HepG2 (cell line): Measurements from ENCODE around the gene METAP1. TPM values are rescaled to one million over a fixed set of nuclear protein-coding genes. Genes with fewer than 3 reads are reported as not detected.
A peak's percentile ranks its signal among the peaks of the same experiment; 100 is the strongest.

Source experiments
- ATAC-seq: fragments of 200-7000 bp; cut with Tn5 transposase; 3 replicates; pipeline ENCODE4 v1.9.1; 2020; ENCODE audit warnings: mild to moderate bottlenecking, moderate library complexity
- BruUV-seq: library from RNA; stranded (reverse); fragments of 400-500 nt; replicated peaks from 2 replicates; lab custom pipeline; 2021; lab: Mats Ljungman, UMichigan
- CTCF ChIA-PET: fragments of 300-600 bp; formaldehyde crosslinking; extraction: SDS; loops from one replicate; lab custom pipeline; 2021; ENCODE audit warnings: low total read pairs, inconsistent platforms, low intra/inter-chr PET ratio; lab: Yijun Ruan, JAX
- POLR2A ChIA-PET: fragments of 350-600 bp; sonication (Branson Sonifier 250); formaldehyde crosslinking; loops from one replicate; lab custom pipeline; 2020; ENCODE audit warnings: antibody characterized with exemption, inconsistent platforms; lab: Yijun Ruan, JAX
- DNase-seq: peaks from one replicate; pipeline ENCODE4 v3.0.0-alpha.2; 2015; ENCODE audit warnings: low spot score
- FAIRE-seq: peaks from 3 replicates; lab custom pipeline; 2011; peaks lifted over from hg19 to GRCh38; lab: Jason Lieb, UNC
- H2AFZ ChIP-seq: one replicate; pipeline ENCODE4 v1.6.1; 2011; ENCODE audit warnings: low read length, inconsistent platforms
- H3K27ac ChIP-seq: fragments of 300-600 bp; 3 replicates; pipeline ENCODE4 v1.8.0; 2011; ENCODE audit warnings: mixed run types, mild to moderate bottlenecking, mixed read lengths, low read length, inconsistent platforms; ENCODE audit not compliant: insufficient read depth; ENCODE audit errors: extremely low read length
- H3K27me3 ChIP-seq, 2 experiments: fragments of 200-600 bp in 1 of 2; 2 replicates in 1 of 2; 3 replicates in 1 of 2; pipeline versions ENCODE4 v1.6.0 to v1.8.0; 2011; ENCODE audit warnings: low read length in 2 of 2, mild to moderate bottlenecking in 2 of 2, moderate library complexity in 2 of 2, inconsistent platforms in 1 of 2; ENCODE audit not compliant: insufficient read depth in 2 of 2, control insufficient read depth in 1 of 2
- H3K36me3 ChIP-seq, 2 experiments: fragments of 200-600 bp in 1 of 2; replicated peaks in 1 of 2; 2 replicates in 1 of 2; 3 replicates in 1 of 2; pipeline versions ENCODE4 v1.5.1 to v1.8.0; 2011; ENCODE audit warnings: low read length in 2 of 2, inconsistent platforms in 1 of 2; ENCODE audit not compliant: insufficient read depth in 2 of 2, control insufficient read depth in 1 of 2
- H3K4me1 ChIP-seq: 2 replicates; pipeline ENCODE4 v1.5.1; 2012; ENCODE audit warnings: low read length, inconsistent platforms; ENCODE audit not compliant: insufficient read depth
- H3K4me2 ChIP-seq: 2 replicates; pipeline ENCODE4 v1.6.0; 2011; ENCODE audit warnings: low read depth, low read length, inconsistent platforms
- H3K4me3 ChIP-seq, 3 experiments: fragments of 200-600 bp in 1 of 3; sonication (generic), shearing (Covaris generic) in 1 of 3; replicated peaks in 1 of 3; 2 replicates each; pipeline ENCODE4 v1.5.1; 2011 to 2016; ENCODE audit warnings: low read length in 3 of 3, inconsistent platforms in 2 of 3, low read depth in 2 of 3, mild to moderate bottlenecking in 2 of 3, control low read depth in 1 of 3, mixed read lengths in 1 of 3; ENCODE audit not compliant: insufficient read depth in 1 of 3
- H3K79me2 ChIP-seq: one replicate; pipeline ENCODE4 v1.6.1; 2011; ENCODE audit warnings: low read length, inconsistent platforms; ENCODE audit not compliant: insufficient read depth
- H3K9ac ChIP-seq: 2 replicates; pipeline ENCODE4 v1.6.0; 2011; ENCODE audit warnings: mild to moderate bottlenecking, low read depth, low read length, inconsistent platforms; ENCODE audit not compliant: insufficient read depth
- H3K9me3 ChIP-seq: 2 replicates; pipeline ENCODE4 v1.5.1; 2012; ENCODE audit warnings: mild to moderate bottlenecking, low read length
- H4K20me1 ChIP-seq: 2 replicates; pipeline ENCODE4 v1.6.0; 2011; ENCODE audit warnings: inconsistent platforms, mild to moderate bottlenecking, low read length, moderate library complexity; ENCODE audit not compliant: insufficient read depth
- ATF2 ChIP-seq: sonication (generic); formaldehyde crosslinking; IDR thresholded peaks from 2 replicates; pipeline ENCODE4 v1.4.0; 2020; ENCODE audit warnings: missing genetic modification reagents
- ATF7-NPFF ChIP-seq: sonication (generic); formaldehyde crosslinking; IDR thresholded peaks from 2 replicates; pipeline ENCODE4 v1.8.1; 2023; ENCODE audit warnings: mild to moderate bottlenecking, low read depth, missing genetic modification reagents, moderate library complexity
- BHLHE40 ChIP-seq: IDR thresholded peaks from 2 replicates; pipeline ENCODE4 v1.6.1; 2011; ENCODE audit warnings: low read length, improper control_type of control experiment
- EED ChIP-seq: sonication (generic); formaldehyde crosslinking; IDR thresholded peaks from 2 replicates; pipeline ENCODE4 v1.5.0; 2020; ENCODE audit warnings: mild to moderate bottlenecking, missing genetic modification reagents
- ERF ChIP-seq: IDR thresholded peaks from 2 replicates; pipeline ENCODE4 v1.6.1; 2018; ENCODE audit warnings: missing biosample characterization, missing genetic modification reagents
- KDM3A ChIP-seq: IDR thresholded peaks from 2 replicates; pipeline ENCODE4 v1.6.1; 2018; ENCODE audit warnings: low read depth, missing compliant biosample characterization
- MAZ ChIP-seq, 2 experiments: sonication (generic) in 1 of 2; formaldehyde crosslinking in 1 of 2; IDR thresholded peaks; 2 replicates each; pipeline versions ENCODE4 v1.5.0 to v1.6.1; 2012 to 2020; ENCODE audit warnings: low read depth in 2 of 2, mild to moderate bottlenecking in 2 of 2, borderline replicate concordance in 1 of 2, improper control_type of control experiment in 1 of 2, low read length in 1 of 2, missing genetic modification reagents in 1 of 2, moderate library complexity in 1 of 2
- MXD1 ChIP-seq: sonication (generic); formaldehyde crosslinking; IDR thresholded peaks from 2 replicates; pipeline ENCODE4 v1.4.0; 2020; ENCODE audit warnings: mild to moderate bottlenecking, missing genetic modification reagents
- USF2 ChIP-seq, 2 experiments: sonication (generic) in 1 of 2; formaldehyde crosslinking in 1 of 2; IDR thresholded peaks; 2 replicates each; pipeline versions ENCODE4 v1.5.1 to v1.6.1; 2011 to 2020; ENCODE audit warnings: borderline replicate concordance in 1 of 2, low read depth in 1 of 2, low read length in 1 of 2, mild to moderate bottlenecking in 1 of 2, missing genetic modification reagents in 1 of 2, moderate library complexity in 1 of 2
- ZNF180 ChIP-seq: sonication (generic); formaldehyde crosslinking; IDR thresholded peaks from 2 replicates; pipeline ENCODE4 v1.4.0; 2020; ENCODE audit warnings: low read depth, missing genetic modification reagents, borderline replicate concordance
- ZNF207 ChIP-seq: fragments of 450-650 bp; IDR thresholded peaks from 2 replicates; pipeline ENCODE4 v1.6.1; 2016; ENCODE audit warnings: antibody characterized with exemption, borderline replicate concordance
- ZNF33B ChIP-seq: sonication (generic); formaldehyde crosslinking; IDR thresholded peaks from 2 replicates; pipeline ENCODE4 v1.5.1; 2020; ENCODE audit warnings: mild to moderate bottlenecking, missing genetic modification reagents
- ZNF577 ChIP-seq: sonication (generic); formaldehyde crosslinking; IDR thresholded peaks from 2 replicates; pipeline ENCODE4 v1.4.0; 2020; ENCODE audit warnings: mild to moderate bottlenecking, low read depth, missing genetic modification reagents, borderline replicate concordance
- ZNF614 ChIP-seq: IDR thresholded peaks from 2 replicates; pipeline ENCODE4 v1.6.1; 2018; ENCODE audit warnings: missing biosample characterization, missing genetic modification reagents, inconsistent platforms, borderline replicate concordance
- ZNF670 ChIP-seq: sonication (generic); formaldehyde crosslinking; IDR thresholded peaks from 2 replicates; pipeline ENCODE4 v1.8.0; 2022; ENCODE audit warnings: mild to moderate bottlenecking, missing genetic modification reagents, borderline replicate concordance
- ZNF768 ChIP-seq: sonication (generic); formaldehyde crosslinking; IDR thresholded peaks from 2 replicates; pipeline ENCODE4 v1.4.0; 2020; ENCODE audit warnings: missing genetic modification reagents
- ZSCAN31 ChIP-seq: sonication (generic); formaldehyde crosslinking; IDR thresholded peaks from 2 replicates; pipeline ENCODE4 v1.5.0; 2020; ENCODE audit warnings: low read depth, mild to moderate bottlenecking, missing genetic modification reagents
- WGBS: methylation state at CpG from one replicate; pipeline ENCODE4 v1.1.6; 2017; ENCODE audit warnings: low lambda C conversion rate; 5-methylcytosine and 5-hydroxymethylcytosine counted together
- in situ Hi-C: cut with HindIII; loops from 2 replicates; pipeline ENCODE4 v1.10.0; 2017; ENCODE audit warnings: low pct_unique_long_range_greater_than_20kb; ENCODE audit not compliant: extremely low pct_ligation_motif_present
- intact Hi-C: fragments of 100-400 bp; cut with micrococcal nuclease; formaldehyde crosslinking; loops from one replicate; pipeline ENCODE4 v1.10.0; 2022; ENCODE audit not compliant: unreplicated experiment
- polyA plus RNA-seq, 8 experiments: library from polyadenylated mRNA; depleted of rRNA in 3 of 8; stranded (reverse) in 7 of 8; unstranded in 1 of 8; fragments of >200 nt; fragmentation: Illumina TruSeq in 4 of 8; extraction: Trizol in 4 of 8; gene quantifications; 2 replicates each; pipeline versions ENCODE4 v1.2.1 to v1.2.3, GENCODE V29; 2011 to 2016; ENCODE audit warnings: low read depth in 4 of 8, missing spikeins in 1 of 8, mixed read lengths in 1 of 8; ENCODE audit not compliant: insufficient read depth in 1 of 8
- total RNA-seq, 5 experiments: library from RNA; depleted of rRNA; stranded (reverse); fragments of >200 nt; fragmentation: Illumina TruSeq; extraction: Trizol; gene quantifications; 2 replicates each; pipeline ENCODE4 v1.2.3, GENCODE V29; 2016; ENCODE audit warnings: low read depth in 1 of 5

METAP1 gene
- total and polyA plus RNA-seq, 2 of the 13 experiments (the other 11 are each of a cell fraction or from before 2014, with no cell fraction given) = 44.9 to 53.5 TPM

- Histone ChIP-seq H3K9ac (peak within 1 kb of the TSS; percentile 83), H4K20me1 (peaks cover 17% of the 10 kb centered on the region), H3K27me3 (no peaks in the 10 kb centered on the region; a peak in 1 of 5 replicates), H3K9me3 (no peaks in the 10 kb centered on the region), H3K36me3 (peaks cover 6 to 21% of the 10 kb centered on the region in 2 experiments; a peak in 3 of 5 replicates), H3K4me2 (peak within 1 kb of the TSS; percentile 68), H2AFZ (no peak within 1 kb of the TSS), H3K79me2 (peaks cover 70% of the 10 kb centered on the region), H3K27ac (peak within 1 kb of the TSS; percentile 85), H3K4me3 (peak within 1 kb of the TSS; percentile 68 to 93 (median 89)), H3K4me1 (peaks cover 47% of the 10 kb centered on the region)
- WGBS = 0% methylated on average over 12 of the region's 53 CpGs
- in situ Hi-C loops (no loop called here), intact Hi-C loops (loop anchor here (1.0 to 10.0 kb wide), 6 partner anchors 54 to 376 kb away; partner anchors contain the start of genes ADH4, ADH6 and EIF4E)
- ATAC-seq = peak; percentile 94
- POLR2A ChIA-PET = interaction anchor here (0.7 to 3.6 kb wide), 32 partner anchors 9 to 828 kb away, joined by 3 to 40 read pairs (median 4); partner anchors contain the start of genes ADH4, ADH6, EIF4E and METAP1
- DNase-seq = peak; percentile 78
- no peak for FAIRE-seq
- TSS peak; percentile 87 for BruUV-seq
- CTCF ChIA-PET = no interaction called here
- TF ChIP-seq ZNF670 (CRISPR knock-in tag) (peak; percentile 62; the same call in 1 of the 2 replicates), ZNF207 (no peak), ZSCAN31 (peak; percentile 82), MXD1 (peak; percentile 68; the same call in 1 of the 2 replicates), EED (CRISPR knock-in tag) (0 out of 2 replicates have a peak, but pooled peaks have one; percentile 39), KDM3A (0 out of 2 replicates have a peak, but pooled peaks have one; percentile 41), ZNF180 (no peak), MAZ (IDR thresholded peaks at IDR 0.05; ENCODE audit: borderline replicate concordance, low read depth, low read length) (no peak; the same call in 1 of the 2 replicates), MAZ (CRISPR knock-in tag; IDR thresholded peaks at IDR 0.05; ENCODE audit: low read depth) (peak; percentile 71; the same call in 1 of the 2 replicates), ZNF577 (0 out of 2 replicates have a peak, but pooled peaks have one; percentile 44), ZNF768 (CRISPR knock-in tag) (peak; percentile 62; the same call in 1 of the 2 replicates), USF2 (IDR thresholded peaks at IDR 0.05; ENCODE audit: low read depth, low read length) (no peak), USF2 (CRISPR knock-in tag; IDR thresholded peaks at IDR 0.05; ENCODE audit: borderline replicate concordance) (no peak; the same call in 1 of the 2 replicates), ATF2 (CRISPR knock-in tag) (peak; percentile 33), ZNF33B (peak; percentile 88), ERF (CRISPR knock-in tag) (peak; percentile 55; the same call in 1 of the 2 replicates), ZNF614 (CRISPR knock-in tag) (peak; percentile 60; the same call in 1 of the 2 replicates), ATF7-NPFF (CRISPR knock-in tag) (peak; percentile 51), BHLHE40 (no peak; the same call in 1 of the 2 replicates)
These were observed 93.2 kb downstream of the METAP1 start, which contains the start of gene ADH5 for GRCh38 chr4:99088481-99089365. Gene ADH5 (minus strand): TSS chr4:99088788. CDS start chr4:99088700, 88 bp downstream.
